SK-N-MC (cell line): Measurements from ENCODE around the gene AMFR.

Experiments used
- EZH2 ChIP-seq: fragments of 200-600 bp; sonication (generic); IDR thresholded peaks from one replicate; pipeline ENCODE4 v1.6.1; 2017; ENCODE audit warnings: antibody characterized with exemption
- FOXP2 ChIP-seq: optimal IDR thresholded peaks from 2 replicates; pipeline ENCODE3; 2011; ENCODE audit warnings: mild to moderate bottlenecking, moderate library complexity; ENCODE audit not compliant: insufficient read depth; ENCODE audit errors: extremely low read length, control extremely low read depth
- POLR2AphosphoS5 ChIP-seq: IDR thresholded peaks from 2 replicates; pipeline ENCODE4 v1.6.1; 2012; ENCODE audit warnings: mild to moderate bottlenecking, low read depth, low read length, borderline replicate concordance

DNA sequence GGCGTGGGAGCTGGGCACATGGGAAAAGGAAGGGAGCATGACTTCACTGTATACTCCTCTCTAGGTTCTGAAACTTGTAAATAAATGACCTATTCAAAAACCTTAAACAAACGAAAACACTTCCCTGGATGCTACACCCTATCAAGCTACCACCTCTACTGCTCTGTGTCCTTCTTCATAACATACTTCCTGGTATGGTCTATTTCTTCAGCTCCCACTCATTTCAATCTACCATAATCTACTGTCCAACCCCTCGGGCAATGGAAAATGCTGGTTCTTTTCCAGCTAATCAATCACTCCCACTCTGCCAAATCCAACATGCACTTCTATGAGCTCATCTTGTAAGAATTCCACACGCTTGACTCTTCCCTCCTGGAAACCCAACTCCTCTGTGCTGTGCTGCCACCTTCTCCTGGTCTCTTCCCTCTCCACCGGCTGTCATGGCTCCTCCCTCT lies 42.4 kb downstream of the AMFR start:
- no peak for TF ChIP-seq EZH2
- TF ChIP-seq POLR2AphosphoS5: no peak
- TF ChIP-seq FOXP2: no peak
